Activated B cell treated with CpG ODN at 0.5 μM for 24 hours (primary cell): Measurements from ENCODE around the gene CREB3L2. TPM values are rescaled to one million over a fixed set of nuclear protein-coding genes. Genes with fewer than 3 reads are reported as not detected.

Experiments used
- ATAC-seq: fragments of 200-7000 bp; cut with Tn5 transposase; one replicate; pipeline ENCODE4 v1.10.0; 2021; ENCODE audit warnings: low read depth, mild to moderate bottlenecking, moderate library complexity
- CTCF ChIA-PET: fragments of 350-600 bp; sonication (Branson Sonifier 250); formaldehyde crosslinking; loops from one replicate; lab custom pipeline; 2021; ENCODE audit warnings: antibody characterized with exemption; lab: Charles Lee
- POLR2A ChIA-PET: fragments of 350-600 bp; sonication (Branson Sonifier 250); formaldehyde crosslinking; loops from one replicate; lab custom pipeline; 2021; ENCODE audit warnings: antibody characterized with exemption; lab: Charles Lee
- DNase-seq: peaks from one replicate; pipeline ENCODE4 v3.0.0; 2022
- H3K27ac Mint-ChIP-seq: one replicate; pipeline ENCODE4 v1.8.0; 2020; ENCODE audit warnings: mixed read lengths
- H3K27me3 Mint-ChIP-seq: one replicate; pipeline ENCODE4 v1.8.0; 2021; ENCODE audit warnings: mixed read lengths
- H3K36me3 Mint-ChIP-seq: one replicate; pipeline ENCODE4 v1.8.0; 2021; ENCODE audit warnings: low read depth, mixed read lengths
- H3K4me1 Mint-ChIP-seq: one replicate; pipeline ENCODE4 v1.8.0; 2021; ENCODE audit warnings: mixed read lengths
- H3K4me3 Mint-ChIP-seq: one replicate; pipeline ENCODE4 v1.8.0; 2020; ENCODE audit warnings: mild to moderate bottlenecking, mixed read lengths
- H3K9me3 Mint-ChIP-seq: one replicate; pipeline ENCODE4 v1.8.0; 2020; ENCODE audit warnings: mixed read lengths
- intact Hi-C: fragments of 100-400 bp; cut with micrococcal nuclease; formaldehyde crosslinking; loops from one replicate; pipeline ENCODE4 v1.15.1; 2024
- total RNA-seq: library from RNA; stranded (reverse); gene quantifications from 2 replicates; pipeline ENCODE4 v1.2.3, GENCODE V29; 2022
- TF ChIP-seq, protein P1 (sequence below): fragments of 200-600 bp; IDR thresholded peaks from one replicate; pipeline ENCODE4 v1.8.0; 2022; ENCODE audit warnings: antibody characterized with exemption, mild to moderate bottlenecking

The CREB3L2 gene
- total RNA-seq, 1 donor from 2014 or later = 21.7 TPM

DNA sequence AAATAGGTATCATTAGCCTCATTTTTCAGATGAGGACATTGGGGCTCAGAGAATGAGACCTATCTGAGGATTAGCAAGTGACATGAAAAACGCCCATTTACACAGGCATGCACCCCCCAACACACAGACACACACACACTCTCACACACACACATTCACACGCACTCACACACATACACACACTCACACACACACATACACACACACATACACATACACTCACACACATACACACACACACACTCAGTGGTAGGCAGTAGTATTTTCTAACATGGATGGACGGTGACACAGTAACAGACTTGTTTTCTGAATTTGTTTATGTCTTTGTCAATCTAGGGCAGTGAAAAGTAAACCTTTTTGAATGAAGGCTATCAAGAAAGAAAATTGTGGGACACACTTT lies 176.4 kb downstream of the CREB3L2 start:
- ATAC-seq = no peak
- H3K9me3 Mint-ChIP-seq = no peaks in the 10 kb centered on the region
- POLR2A ChIA-PET = no interaction called here
- H3K36me3 Mint-ChIP-seq = no peaks in the 10 kb centered on the region
- intact Hi-C loops = no loop called here
- no peak overlapping the region for H3K4me3 Mint-ChIP-seq
- CTCF ChIA-PET = no interaction called here
- H3K27ac Mint-ChIP-seq = no peak overlapping the region
- no peaks in the 10 kb centered on the region for H3K4me1 Mint-ChIP-seq
- TF ChIP-seq, protein P1, sequence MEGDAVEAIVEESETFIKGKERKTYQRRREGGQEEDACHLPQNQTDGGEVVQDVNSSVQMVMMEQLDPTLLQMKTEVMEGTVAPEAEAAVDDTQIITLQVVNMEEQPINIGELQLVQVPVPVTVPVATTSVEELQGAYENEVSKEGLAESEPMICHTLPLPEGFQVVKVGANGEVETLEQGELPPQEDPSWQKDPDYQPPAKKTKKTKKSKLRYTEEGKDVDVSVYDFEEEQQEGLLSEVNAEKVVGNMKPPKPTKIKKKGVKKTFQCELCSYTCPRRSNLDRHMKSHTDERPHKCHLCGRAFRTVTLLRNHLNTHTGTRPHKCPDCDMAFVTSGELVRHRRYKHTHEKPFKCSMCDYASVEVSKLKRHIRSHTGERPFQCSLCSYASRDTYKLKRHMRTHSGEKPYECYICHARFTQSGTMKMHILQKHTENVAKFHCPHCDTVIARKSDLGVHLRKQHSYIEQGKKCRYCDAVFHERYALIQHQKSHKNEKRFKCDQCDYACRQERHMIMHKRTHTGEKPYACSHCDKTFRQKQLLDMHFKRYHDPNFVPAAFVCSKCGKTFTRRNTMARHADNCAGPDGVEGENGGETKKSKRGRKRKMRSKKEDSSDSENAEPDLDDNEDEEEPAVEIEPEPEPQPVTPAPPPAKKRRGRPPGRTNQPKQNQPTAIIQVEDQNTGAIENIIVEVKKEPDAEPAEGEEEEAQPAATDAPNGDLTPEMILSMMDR = no peak
- DNase-seq = no peak
- H3K27me3 Mint-ChIP-seq = peaks cover 3% of the 10 kb centered on the region

Other genes starting within 250 kb of the CREB3L2 start
- gene DGKI, start 155.1 kb downstream of the CREB3L2 start, total RNA-seq = not detected in 2 replicates
- gene AKR1D1, start 74.4 kb upstream of the CREB3L2 start, total RNA-seq = not detected in 2 replicates